Muscle of leg (tissue), 11 donors: ENCODE measurements around the gene USP12. TPM values are rescaled to one million over a fixed set of nuclear protein-coding genes. Genes with fewer than 3 reads are reported as not detected.

Experiments used
- DNase-seq: peaks from one replicate; pipeline ENCODE4 v3.0.0; 2013
- H3K27ac ChIP-seq: one replicate; pipeline ENCODE4 v1.5.1; 2013; ENCODE audit warnings: mild to moderate bottlenecking, low read length, control low read depth
- H3K27me3 ChIP-seq: one replicate; pipeline ENCODE4 v1.6.1; 2013; ENCODE audit warnings: low read length; ENCODE audit not compliant: control insufficient read depth, insufficient read depth
- H3K36me3 ChIP-seq: one replicate; pipeline ENCODE4 v1.6.1; 2013; ENCODE audit warnings: low read length; ENCODE audit not compliant: control insufficient read depth, insufficient read depth
- H3K4me1 ChIP-seq: one replicate; pipeline ENCODE4 v1.6.1; 2013; ENCODE audit warnings: low read length; ENCODE audit not compliant: control insufficient read depth, insufficient read depth
- H3K4me3 ChIP-seq: one replicate; pipeline ENCODE4 v1.5.1; 2013; ENCODE audit warnings: low read length, control low read depth
- H3K9me3 ChIP-seq: replicated peaks from 2 replicates; pipeline ENCODE4 v1.6.1; 2013; ENCODE audit warnings: low read depth, low read length; ENCODE audit not compliant: control insufficient read depth
- WGBS: methylation state at CpG from one replicate; pipeline ENCODE4 v1.1.5; 2013; ENCODE audit warnings: missing lambda C conversion rate; ENCODE audit not compliant: insufficient coverage; 5-methylcytosine and 5-hydroxymethylcytosine counted together
- polyA plus RNA-seq, 8 donors: library from polyadenylated mRNA; unstranded; fragments of 120-200 nt; gene quantifications; one replicate each; pipeline versions ENCODE4 v1.2.1 to v1.2.3, GENCODE V29; 2013; ENCODE audit warnings: inconsistent platforms in 1 of 8, low replicate concordance in 1 of 8; ENCODE audit not compliant: insufficient read length in 8 of 8, insufficient read depth in 1 of 8
- total RNA-seq: library from RNA; stranded (reverse); fragments of 120-200 nt; gene quantifications from one replicate; pipeline ENCODE4 v1.2.4, GENCODE V29; 2013

The USP12 gene
- total and polyA plus RNA-seq, 9 donors, result 17.6 to 24.4 (median 20.9) TPM

DNA sequence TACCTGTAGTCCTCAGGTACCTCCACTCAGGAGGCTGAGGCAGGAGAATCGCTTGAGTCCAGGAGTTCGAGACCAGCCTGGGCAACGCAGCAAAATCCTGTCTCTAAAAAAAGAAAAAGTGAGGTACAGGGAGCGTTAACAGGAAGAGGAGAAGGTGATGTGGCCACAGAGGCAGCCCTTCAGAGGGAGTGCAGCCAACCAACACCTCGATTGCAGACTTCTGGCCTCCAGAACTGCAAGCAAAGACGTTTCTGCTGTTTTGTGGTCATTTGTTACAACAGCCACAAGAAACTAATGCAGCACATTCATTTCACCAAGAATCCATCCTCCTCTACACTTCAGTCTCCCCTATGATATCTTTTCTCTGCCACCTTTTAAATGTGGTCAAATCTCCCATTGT lies 145.2 kb downstream of the USP12 start:
- peaks cover 13% of the 10 kb centered on the region for H3K4me1 ChIP-seq
- H3K9me3 ChIP-seq, result no peaks in the 10 kb centered on the region
- WGBS, result 60% methylated on average over 5 of the region's 6 CpGs
- no peak overlapping the region for H3K4me3 ChIP-seq
- no peak for DNase-seq
- H3K36me3 ChIP-seq, result no peaks in the 10 kb centered on the region
- no peak overlapping the region for H3K27ac ChIP-seq
- no peaks in the 10 kb centered on the region for H3K27me3 ChIP-seq

DNA sequence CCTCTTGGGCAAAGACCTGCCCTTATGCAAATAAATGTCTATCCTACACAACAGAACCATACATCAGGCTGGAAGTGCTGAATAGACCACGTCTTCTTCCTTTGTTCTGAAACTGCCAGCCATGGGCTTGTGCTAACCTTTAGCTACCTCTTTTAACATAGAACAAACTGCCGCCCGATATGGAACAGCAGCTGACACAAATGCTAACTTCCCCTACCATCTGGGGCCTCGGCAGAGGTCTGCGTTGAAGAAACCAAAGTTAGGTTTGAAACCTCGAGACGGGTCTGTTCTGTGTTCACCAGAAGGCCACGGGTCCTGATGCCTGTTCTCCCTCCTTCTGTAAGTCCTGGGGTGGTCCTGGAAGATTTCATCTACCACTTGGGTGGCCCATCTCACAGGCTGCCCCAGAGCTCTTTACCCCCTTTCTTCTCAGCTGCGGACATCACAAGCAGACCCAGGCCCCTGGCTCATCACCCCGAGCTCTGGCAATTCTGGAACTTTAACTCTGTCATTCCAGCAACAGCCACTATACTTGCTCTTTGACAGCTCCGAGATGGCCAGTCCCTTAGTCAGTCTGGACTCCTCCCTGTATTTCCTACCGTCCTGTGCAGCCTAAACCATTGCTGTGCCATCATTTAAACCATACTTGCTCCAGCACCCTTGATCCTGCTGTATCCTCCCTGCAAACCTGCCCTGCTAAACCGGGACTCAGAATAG lies 146.7 kb downstream of the USP12 start:
- Histone ChIP-seq H3K9me3 (no peaks in the 10 kb centered on the region), H3K36me3 (no peaks in the 10 kb centered on the region), H3K4me3 (no peak overlapping the region), H3K27me3 (no peaks in the 10 kb centered on the region), H3K27ac (no peak overlapping the region), H3K4me1 (peaks cover 13% of the 10 kb centered on the region)
- 58% methylated on average over 13 of the region's 13 CpGs for WGBS
- no peak for DNase-seq

- Histone ChIP-seq H3K4me1 (peaks cover 13% of the 10 kb centered on the region), H3K27ac (no peak overlapping the region), H3K27me3 (no peaks in the 10 kb centered on the region), H3K4me3 (no peak overlapping the region), H3K36me3 (no peaks in the 10 kb centered on the region), H3K9me3 (no peaks in the 10 kb centered on the region)
- DNase-seq, result no peak
- no CpG with 5 or more reads among the region's 2 CpGs for WGBS
These were observed 147.5 kb downstream of the USP12 start for GRCh38 chr13:27024074-27024461.

- Histone ChIP-seq H3K36me3 (no peaks in the 10 kb centered on the region), H3K27me3 (no peaks in the 10 kb centered on the region), H3K4me3 (no peak overlapping the region), H3K4me1 (peaks cover 13% of the 10 kb centered on the region), H3K27ac (no peak overlapping the region), H3K9me3 (no peaks in the 10 kb centered on the region)
- WGBS, result 78% methylated on average over 5 of the region's 8 CpGs
- DNase-seq, result no peak
These were observed 148.1 kb downstream of the USP12 start for GRCh38 chr13:27023385-27024073.

DNA sequence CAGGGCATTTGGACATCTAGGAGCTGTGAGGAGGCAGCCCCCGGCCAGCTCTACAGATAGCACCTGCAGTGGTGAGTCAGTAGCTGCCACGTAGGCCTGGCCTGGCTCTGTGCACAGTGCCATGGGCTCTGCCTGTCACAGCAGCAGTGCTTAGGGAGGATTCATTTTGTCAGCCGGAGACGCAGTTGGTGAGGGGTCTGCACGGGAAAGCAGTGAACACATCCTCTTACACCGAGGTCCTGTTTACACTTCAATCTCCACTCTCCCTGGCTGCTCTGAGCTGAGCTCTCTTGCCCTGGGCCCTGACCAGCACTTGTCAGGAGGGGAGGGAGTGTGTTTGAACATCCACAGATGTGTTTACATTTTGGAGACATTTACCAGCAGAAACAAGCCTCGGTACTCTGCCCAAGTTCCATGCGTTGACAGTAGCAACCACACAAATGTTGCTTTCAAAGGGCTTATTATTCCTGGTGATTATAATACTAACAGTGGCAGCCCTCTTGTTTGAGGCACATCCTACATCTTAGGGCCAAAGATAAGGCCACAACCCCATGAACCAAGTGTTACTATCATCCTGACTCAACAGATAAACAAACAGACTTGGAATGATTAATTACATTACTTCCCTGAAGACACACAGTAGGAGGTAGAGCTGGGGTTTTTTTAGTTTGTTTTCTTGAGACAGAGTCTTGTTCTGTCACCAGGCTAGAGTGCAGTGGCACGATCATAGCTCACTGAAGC lies 148.9 kb downstream of the USP12 start:
- DNase-seq, result no peak
- Histone ChIP-seq H3K9me3 (no peaks in the 10 kb centered on the region), H3K27ac (no peak overlapping the region), H3K27me3 (no peaks in the 10 kb centered on the region), H3K4me1 (peaks cover 13% of the 10 kb centered on the region), H3K36me3 (no peaks in the 10 kb centered on the region), H3K4me3 (no peak overlapping the region)
- WGBS, result 42% methylated on average over 2 of the region's 9 CpGs

DNA sequence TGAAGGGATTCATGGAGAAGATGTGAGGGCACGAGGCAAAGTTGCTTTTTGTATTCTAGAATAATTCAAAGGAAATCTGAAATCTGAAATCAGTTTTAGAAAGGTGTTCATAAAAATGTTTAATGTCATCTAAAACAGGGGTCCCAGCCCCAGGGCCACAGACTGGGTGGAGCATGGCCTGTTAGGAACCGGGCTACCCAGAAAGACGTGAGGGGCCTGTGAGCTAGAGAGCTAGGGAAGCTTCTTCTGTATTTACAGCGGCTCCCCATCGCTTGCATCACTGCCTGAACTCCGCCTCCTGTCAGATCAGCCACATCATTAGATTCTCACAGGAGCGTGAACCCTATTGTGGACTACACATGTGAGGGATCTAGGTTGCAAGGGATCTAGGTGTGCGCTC lies 151.2 kb downstream of the USP12 start:
- peaks cover 12% of the 10 kb centered on the region for H3K4me1 ChIP-seq
- no peaks in the 10 kb centered on the region for H3K27me3 ChIP-seq
- H3K9me3 ChIP-seq, result no peaks in the 10 kb centered on the region
- H3K36me3 ChIP-seq, result no peaks in the 10 kb centered on the region
- 85% methylated on average over 4 of the region's 8 CpGs for whole genome bisulfite sequencing
- H3K27ac ChIP-seq, result no peak overlapping the region
- DNase-seq, result no peak
- no peak overlapping the region for H3K4me3 ChIP-seq

GRCh38 chr13:27018882-27019281 lies 152.7 kb downstream of the USP12 start:
- no peaks in the 10 kb centered on the region for H3K36me3 ChIP-seq
- no peak overlapping the region for H3K4me3 ChIP-seq
- peaks cover 6% of the 10 kb centered on the region for H3K4me1 ChIP-seq
- H3K27me3 ChIP-seq, result no peaks in the 10 kb centered on the region
- WGBS, result 27% methylated on average over 5 of the region's 5 CpGs
- no peaks in the 10 kb centered on the region for H3K9me3 ChIP-seq
- no peak for DNase-seq
- H3K27ac ChIP-seq, result no peak overlapping the region

DNA sequence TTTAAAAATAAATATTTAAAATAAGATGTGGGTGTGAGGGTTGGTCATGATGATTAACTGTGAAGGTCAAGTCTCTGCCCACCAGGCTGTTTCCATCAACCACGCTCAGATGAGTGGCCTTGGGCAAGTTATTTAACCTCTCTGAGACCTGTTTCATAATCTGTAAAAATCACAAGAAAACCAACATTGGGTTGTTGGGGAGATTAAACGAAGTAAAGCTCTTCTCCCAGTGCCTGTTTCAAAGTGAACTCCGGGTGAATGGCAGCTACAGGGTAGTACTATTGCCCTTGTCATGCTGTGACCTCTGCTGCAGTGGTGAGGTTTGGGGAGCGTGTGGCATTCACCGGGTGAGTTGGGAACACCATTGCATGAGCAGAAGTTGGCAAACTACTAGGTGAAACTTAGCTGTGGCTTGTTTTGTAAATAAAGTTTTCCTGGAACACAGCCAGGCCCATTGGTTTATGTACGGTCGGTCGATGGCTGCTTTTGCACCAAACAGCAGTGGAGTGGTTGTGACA lies 153.2 kb downstream of the USP12 start:
- no peaks in the 10 kb centered on the region for H3K27me3 ChIP-seq
- H3K36me3 ChIP-seq, result no peaks in the 10 kb centered on the region
- no peak for DNase-seq
- H3K27ac ChIP-seq, result no peak overlapping the region
- H3K4me1 ChIP-seq, result peaks cover 6% of the 10 kb centered on the region
- WGBS, result 65% methylated on average over 4 of the region's 8 CpGs
- no peak overlapping the region for H3K4me3 ChIP-seq
- no peaks in the 10 kb centered on the region for H3K9me3 ChIP-seq

- DNase-seq, result peak; percentile 31
- Histone ChIP-seq H3K4me3 (no peak overlapping the region), H3K27ac (peak overlapping the region; percentile 54), H3K9me3 (no peaks in the 10 kb centered on the region), H3K27me3 (peaks cover 2% of the 10 kb centered on the region), H3K4me1 (peaks cover 6% of the 10 kb centered on the region), H3K36me3 (no peaks in the 10 kb centered on the region)
- 0% methylated on average over 1 of the region's 4 CpGs for WGBS
These were observed 154.7 kb downstream of the USP12 start for GRCh38 chr13:27016875-27017274.
